Measurements from ENCODE around the gene RPGRIP1L. TPM values are rescaled to one million over a fixed set of nuclear protein-coding genes. Genes with fewer than 3 reads are reported as not detected.

The RPGRIP1L gene
- total RNA-seq, 1 donor from 2014 or later = 23.2 TPM

DNA sequence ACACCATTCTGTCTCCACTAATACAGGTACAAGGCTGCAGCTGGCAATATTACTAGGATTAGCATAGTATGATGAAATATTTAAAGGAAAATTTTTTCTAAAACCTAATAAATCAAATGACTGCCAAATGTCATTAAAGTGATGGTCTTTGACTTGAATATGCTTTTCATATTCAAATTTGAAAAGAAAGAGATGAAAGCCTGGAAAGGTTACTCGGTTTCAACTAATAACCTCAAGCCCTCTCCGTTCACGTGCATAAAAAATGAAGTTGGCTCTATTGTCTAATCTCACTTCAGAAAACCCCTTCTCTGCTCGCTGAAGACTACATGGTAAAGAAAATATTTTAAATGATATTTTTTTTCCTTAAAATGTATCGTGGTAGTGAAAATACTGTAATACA is 83.2 kb downstream of the RPGRIP1L start:
- Histone ChIP-seq H3K36me3 (no peaks in the 10 kb centered on the region), H3K27me3 (no peaks in the 10 kb centered on the region), H3K79me2 (ENCODE audit: low read depth) (no peaks in the 10 kb centered on the region), H3K4me2 (no peak overlapping the region), H4K20me1 (ENCODE audit: low read depth) (no peaks in the 10 kb centered on the region), H3K9me3 (ENCODE audit: low read depth) (no peaks in the 10 kb centered on the region), H3K27ac (no peak overlapping the region), H2AFZ (replicated peaks) (no peak overlapping the region), H3K4me1 (no peaks in the 10 kb centered on the region), H3F3A (ENCODE audit: low read depth) (no peaks in the 10 kb centered on the region), H3K4me3 (no peak overlapping the region), H3K9ac (no peak overlapping the region)
- Mint-ChIP-seq H3K36me3 (peaks cover 6% of the 10 kb centered on the region), H3K4me1 (no peaks in the 10 kb centered on the region), H3K27me3 (ENCODE audit: insufficient read depth, low read depth) (no peaks in the 10 kb centered on the region), H3K9me3 (no peaks in the 10 kb centered on the region), H3K4me3 (no peak overlapping the region), H3K27ac (no peak overlapping the region)
- no peak for DNase-seq (ENCODE audit: low spot score)
- TF ChIP-seq EZH2 (IDR thresholded peaks at IDR 0.05) (no peak), EZH2phosphoT487 (IDR thresholded peaks at IDR 0.05) (no peak)
- TF ChIP-seq, protein P1, sequence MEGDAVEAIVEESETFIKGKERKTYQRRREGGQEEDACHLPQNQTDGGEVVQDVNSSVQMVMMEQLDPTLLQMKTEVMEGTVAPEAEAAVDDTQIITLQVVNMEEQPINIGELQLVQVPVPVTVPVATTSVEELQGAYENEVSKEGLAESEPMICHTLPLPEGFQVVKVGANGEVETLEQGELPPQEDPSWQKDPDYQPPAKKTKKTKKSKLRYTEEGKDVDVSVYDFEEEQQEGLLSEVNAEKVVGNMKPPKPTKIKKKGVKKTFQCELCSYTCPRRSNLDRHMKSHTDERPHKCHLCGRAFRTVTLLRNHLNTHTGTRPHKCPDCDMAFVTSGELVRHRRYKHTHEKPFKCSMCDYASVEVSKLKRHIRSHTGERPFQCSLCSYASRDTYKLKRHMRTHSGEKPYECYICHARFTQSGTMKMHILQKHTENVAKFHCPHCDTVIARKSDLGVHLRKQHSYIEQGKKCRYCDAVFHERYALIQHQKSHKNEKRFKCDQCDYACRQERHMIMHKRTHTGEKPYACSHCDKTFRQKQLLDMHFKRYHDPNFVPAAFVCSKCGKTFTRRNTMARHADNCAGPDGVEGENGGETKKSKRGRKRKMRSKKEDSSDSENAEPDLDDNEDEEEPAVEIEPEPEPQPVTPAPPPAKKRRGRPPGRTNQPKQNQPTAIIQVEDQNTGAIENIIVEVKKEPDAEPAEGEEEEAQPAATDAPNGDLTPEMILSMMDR (IDR thresholded peaks at IDR 0.05) = no peak

DNA sequence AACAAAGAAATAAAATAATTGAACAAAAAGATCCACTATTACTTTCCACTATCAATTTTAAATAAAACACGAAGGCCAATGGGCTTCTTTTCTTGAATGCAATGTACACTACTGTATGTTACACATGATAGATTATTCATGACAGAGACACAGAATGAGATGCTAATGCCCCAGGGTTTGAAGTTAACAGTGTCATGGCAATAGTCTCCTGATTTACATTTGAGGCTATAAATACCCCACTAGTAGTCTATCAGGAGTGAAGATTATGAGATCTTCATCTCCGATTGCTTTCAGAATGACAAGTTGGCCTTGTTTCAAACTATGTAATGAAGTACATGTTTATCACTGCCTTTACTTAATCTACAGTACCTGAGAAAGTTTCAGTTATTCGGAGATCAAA is 84.4 kb downstream of the RPGRIP1L start:
- no peaks in the 10 kb centered on the region for H3K4me1 Mint-ChIP-seq

DNA sequence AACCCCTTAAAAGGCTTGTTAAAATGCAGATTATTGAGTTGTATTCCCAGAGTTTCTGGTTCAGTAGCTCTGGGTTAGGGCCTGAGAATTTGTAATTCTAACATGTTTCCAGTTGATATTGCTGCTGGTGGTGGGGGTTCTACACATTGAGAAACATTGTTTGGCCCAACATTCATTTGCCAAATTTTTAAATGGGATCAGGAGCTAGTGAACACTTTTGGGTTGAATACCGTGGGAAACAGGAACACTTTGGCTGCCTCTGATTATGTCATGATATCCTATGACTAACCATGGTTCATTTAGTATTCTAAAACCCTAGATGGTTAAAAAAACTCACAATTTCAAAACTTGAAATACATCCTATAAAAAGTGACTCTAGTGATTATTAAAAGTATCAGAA is 89.3 kb downstream of the RPGRIP1L start:
- no peaks in the 10 kb centered on the region for H3K27me3 Mint-ChIP-seq (ENCODE audit: insufficient read depth, low read depth)
- H3K36me3 Mint-ChIP-seq = peaks cover 10% of the 10 kb centered on the region
- H3F3A ChIP-seq (ENCODE audit: low read depth) = no peaks in the 10 kb centered on the region
- DNase-seq (ENCODE audit: low spot score) = no peak
- H3K27ac Mint-ChIP-seq = no peak overlapping the region
- no peak overlapping the region for H3K9ac ChIP-seq
- H2AFZ ChIP-seq (replicated peaks) = no peak overlapping the region
- H3K27me3 ChIP-seq = no peaks in the 10 kb centered on the region
- H3K9me3 ChIP-seq (ENCODE audit: low read depth) = no peaks in the 10 kb centered on the region
- no peak for TF ChIP-seq EZH2phosphoT487 (IDR thresholded peaks at IDR 0.05)
- TF ChIP-seq, protein P1 (IDR thresholded peaks at IDR 0.05) = no peak
- no peak for TF ChIP-seq EZH2 (IDR thresholded peaks at IDR 0.05)
- H4K20me1 ChIP-seq (ENCODE audit: low read depth) = no peaks in the 10 kb centered on the region
- no peaks in the 10 kb centered on the region for H3K9me3 Mint-ChIP-seq
- H3K27ac ChIP-seq = no peak overlapping the region
- H3K4me1 ChIP-seq = peaks cover 8% of the 10 kb centered on the region
- H3K79me2 ChIP-seq (ENCODE audit: low read depth) = no peaks in the 10 kb centered on the region
- no peak overlapping the region for H3K4me3 Mint-ChIP-seq
- no peaks in the 10 kb centered on the region for H3K4me1 Mint-ChIP-seq
- no peak overlapping the region for H3K4me2 ChIP-seq
- H3K36me3 ChIP-seq = no peaks in the 10 kb centered on the region
- no peak overlapping the region for H3K4me3 ChIP-seq

More for the DNA sequence above, 84.4 kb downstream of the RPGRIP1L start:
- Histone ChIP-seq H3K4me1 (no peaks in the 10 kb centered on the region), H3K9me3 (ENCODE audit: low read depth) (no peaks in the 10 kb centered on the region), H3K9ac (no peak overlapping the region), H4K20me1 (ENCODE audit: low read depth) (no peaks in the 10 kb centered on the region), H2AFZ (replicated peaks) (no peak overlapping the region), H3K27me3 (no peaks in the 10 kb centered on the region), H3K27ac (no peak overlapping the region), H3K4me2 (no peak overlapping the region), H3K4me3 (no peak overlapping the region), H3F3A (ENCODE audit: low read depth) (no peaks in the 10 kb centered on the region), H3K79me2 (ENCODE audit: low read depth) (no peaks in the 10 kb centered on the region), H3K36me3 (no peaks in the 10 kb centered on the region)
- no peak overlapping the region for H3K27ac Mint-ChIP-seq
- peaks cover 9% of the 10 kb centered on the region for H3K36me3 Mint-ChIP-seq
- TF ChIP-seq EZH2 (IDR thresholded peaks at IDR 0.05) = no peak
- TF ChIP-seq, protein P1 (IDR thresholded peaks at IDR 0.05) = no peak
- TF ChIP-seq EZH2phosphoT487 (IDR thresholded peaks at IDR 0.05) = no peak
- no peaks in the 10 kb centered on the region for H3K9me3 Mint-ChIP-seq
- no peak overlapping the region for H3K4me3 Mint-ChIP-seq
- no peak for DNase-seq (ENCODE audit: low spot score)
- no peaks in the 10 kb centered on the region for H3K27me3 Mint-ChIP-seq (ENCODE audit: insufficient read depth, low read depth)
